HepG2 (cell line): Measurements from ENCODE around the gene C19orf73. TPM values are rescaled to one million over a fixed set of nuclear protein-coding genes. Genes with fewer than 3 reads are reported as not detected.

Source experiments
- ARID5B ChIP-seq: IDR thresholded peaks from 2 replicates; pipeline ENCODE4 v1.4.0; 2020; ENCODE audit warnings: mild to moderate bottlenecking, missing genetic modification reagents
- BHLHE40 ChIP-seq: IDR thresholded peaks from 2 replicates; pipeline ENCODE4 v1.6.1; 2011; ENCODE audit warnings: low read length, improper control_type of control experiment
- BORCS8-MEF2B ChIP-seq: sonication (generic); formaldehyde crosslinking; IDR thresholded peaks from 2 replicates; pipeline ENCODE4 v1.8.0; 2022; ENCODE audit warnings: mild to moderate bottlenecking, missing genetic modification reagents
- CEBPB ChIP-seq: IDR thresholded peaks from 2 replicates; pipeline ENCODE4 v1.6.1; 2011; ENCODE audit warnings: low read depth, low read length, improper control_type of control experiment, borderline replicate concordance
- ETS1 ChIP-seq: sonication (generic); formaldehyde crosslinking; IDR thresholded peaks from 2 replicates; pipeline ENCODE4 v1.4.0; 2020; ENCODE audit warnings: missing genetic modification reagents
- FOXC1 ChIP-seq: sonication (generic); formaldehyde crosslinking; IDR thresholded peaks from 2 replicates; pipeline ENCODE4 v1.8.0; 2022; ENCODE audit warnings: mild to moderate bottlenecking, missing genetic modification reagents, borderline replicate concordance
- GATAD2A ChIP-seq: IDR thresholded peaks from 2 replicates; pipeline ENCODE4 v1.6.1; 2016
- JUND ChIP-seq: sonication (generic); formaldehyde crosslinking; IDR thresholded peaks from 2 replicates; pipeline ENCODE4 v1.8.0; 2022; ENCODE audit warnings: mild to moderate bottlenecking, missing genetic modification reagents
- KLF13 ChIP-seq: sonication (generic); formaldehyde crosslinking; IDR thresholded peaks from 2 replicates; pipeline ENCODE4 v1.4.0; 2020; ENCODE audit warnings: mild to moderate bottlenecking, missing genetic modification reagents
- NCOR1 ChIP-seq: fragments of 200-600 bp; sonication (generic); IDR thresholded peaks from 2 replicates; pipeline ENCODE4 v1.7.0; 2017; ENCODE audit warnings: antibody characterized with exemption, low read length, borderline replicate concordance
- PHF21A ChIP-seq: sonication (generic); formaldehyde crosslinking; IDR thresholded peaks from 2 replicates; pipeline ENCODE4 v1.5.0; 2020; ENCODE audit warnings: mild to moderate bottlenecking, missing genetic modification reagents
- RXRA ChIP-seq: sonication (generic); formaldehyde crosslinking; IDR thresholded peaks from 2 replicates; pipeline ENCODE4 v1.5.1; 2020; ENCODE audit warnings: missing genetic modification reagents
- SATB2 ChIP-seq: sonication (generic); formaldehyde crosslinking; IDR thresholded peaks from 2 replicates; pipeline ENCODE4 v1.5.0; 2020; ENCODE audit warnings: missing genetic modification reagents
- SETDB1 ChIP-seq: sonication (generic); formaldehyde crosslinking; IDR thresholded peaks from 2 replicates; pipeline ENCODE4 v1.5.1; 2020; ENCODE audit warnings: missing genetic modification reagents, mild to moderate bottlenecking, borderline replicate concordance
- SNAI1 ChIP-seq: sonication (generic); formaldehyde crosslinking; IDR thresholded peaks from 2 replicates; pipeline ENCODE4 v1.5.0; 2020; ENCODE audit warnings: mild to moderate bottlenecking, missing genetic modification reagents, borderline replicate concordance
- TOPORS ChIP-seq: sonication (generic); formaldehyde crosslinking; IDR thresholded peaks from 2 replicates; pipeline ENCODE4 v1.8.0; 2023; ENCODE audit warnings: mild to moderate bottlenecking, missing genetic modification reagents
- ZBTB8A ChIP-seq: sonication (generic); formaldehyde crosslinking; IDR thresholded peaks from 2 replicates; pipeline ENCODE4 v1.4.0; 2020; ENCODE audit warnings: mild to moderate bottlenecking, low read depth, missing genetic modification reagents, borderline replicate concordance
- ZGPAT ChIP-seq: IDR thresholded peaks from 2 replicates; pipeline ENCODE4 v1.6.1; 2016; ENCODE audit warnings: mild to moderate bottlenecking
- ZNF24 ChIP-seq: fragments of 450-650 bp; IDR thresholded peaks from 2 replicates; pipeline ENCODE4 v1.6.1; 2017; ENCODE audit warnings: antibody characterized with exemption, mild to moderate bottlenecking
- ZNF550 ChIP-seq: sonication (generic); formaldehyde crosslinking; IDR thresholded peaks from 2 replicates; pipeline ENCODE4 v1.4.0; 2020; ENCODE audit warnings: mild to moderate bottlenecking, missing genetic modification reagents, borderline replicate concordance
- polyA plus RNA-seq, 8 experiments: library from polyadenylated mRNA; depleted of rRNA in 3 of 8; stranded (reverse) in 7 of 8; unstranded in 1 of 8; fragments of >200 nt; fragmentation: Illumina TruSeq in 4 of 8; extraction: Trizol in 4 of 8; gene quantifications; 2 replicates each; pipeline versions ENCODE4 v1.2.1 to v1.2.3, GENCODE V29; 2011 to 2016; ENCODE audit warnings: low read depth in 4 of 8, missing spikeins in 1 of 8, mixed read lengths in 1 of 8; ENCODE audit not compliant: insufficient read depth in 1 of 8
- total RNA-seq, 5 experiments: library from RNA; depleted of rRNA; stranded (reverse); fragments of >200 nt; fragmentation: Illumina TruSeq; extraction: Trizol; gene quantifications; 2 replicates each; pipeline ENCODE4 v1.2.3, GENCODE V29; 2016; ENCODE audit warnings: low read depth in 1 of 5
- TF ChIP-seq, protein P1 (sequence below): sonication (generic); formaldehyde crosslinking; IDR thresholded peaks from 2 replicates; pipeline ENCODE4 v1.4.0; 2020; ENCODE audit warnings: missing genetic modification reagents
- TF ChIP-seq, protein P2 (sequence below): IDR thresholded peaks from 2 replicates; pipeline ENCODE4 v1.6.1; 2012; ENCODE audit warnings: inconsistent platforms

The C19orf73 gene
- total and polyA plus RNA-seq, 2 of the 13 experiments (the other 11 are each of a cell fraction or from before 2014, with no cell fraction given) = 1.4 to 1.5 TPM

GRCh38 chr19:49118565-49119410 is at the start of gene C19orf73 (continued):
- peak; percentile 94 for TF ChIP-seq ZGPAT (CRISPR knock-in tag)
- TF ChIP-seq SETDB1 = no peak
- no peak for TF ChIP-seq CEBPB
- no peak for TF ChIP-seq SNAI1 (CRISPR knock-in tag)
- peak; percentile 81 for TF ChIP-seq TOPORS (CRISPR knock-in tag)
- TF ChIP-seq, protein P1, sequence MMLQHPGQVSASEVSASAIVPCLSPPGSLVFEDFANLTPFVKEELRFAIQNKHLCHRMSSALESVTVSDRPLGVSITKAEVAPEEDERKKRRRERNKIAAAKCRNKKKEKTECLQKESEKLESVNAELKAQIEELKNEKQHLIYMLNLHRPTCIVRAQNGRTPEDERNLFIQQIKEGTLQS (CRISPR knock-in tag) = peak; percentile 86
- TF ChIP-seq BHLHE40 = peak; percentile 85
- no peak for TF ChIP-seq SATB2
- TF ChIP-seq JUND (CRISPR knock-in tag) = peak; percentile 74
- TF ChIP-seq ZBTB8A (CRISPR knock-in tag) = no peak
- TF ChIP-seq KLF13 = peak; percentile 68; the same call in 1 of the 2 replicates
- TF ChIP-seq PHF21A = no peak
- TF ChIP-seq ZNF24 = 0 out of 2 replicates have a peak, but pooled peaks have one; percentile 40
- peak; percentile 72 for TF ChIP-seq RXRA
- TF ChIP-seq NCOR1 = no peak
- TF ChIP-seq FOXC1 (CRISPR knock-in tag) = no peak
- 0 out of 2 replicates have a peak, but pooled peaks have one; percentile 75 for TF ChIP-seq ARID5B (CRISPR knock-in tag)
- peak; percentile 73 for TF ChIP-seq GATAD2A (CRISPR knock-in tag)
- no peak for TF ChIP-seq ETS1 (CRISPR knock-in tag)
- peak; percentile 67; the same call in 1 of the 2 replicates for TF ChIP-seq BORCS8-MEF2B (CRISPR knock-in tag)
- TF ChIP-seq, protein P2, sequence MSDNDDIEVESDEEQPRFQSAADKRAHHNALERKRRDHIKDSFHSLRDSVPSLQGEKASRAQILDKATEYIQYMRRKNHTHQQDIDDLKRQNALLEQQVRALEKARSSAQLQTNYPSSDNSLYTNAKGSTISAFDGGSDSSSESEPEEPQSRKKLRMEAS = peak; percentile 98
- TF ChIP-seq ZNF550 (CRISPR knock-in tag) = peak; percentile 16; the same call in 1 of the 2 replicates
